SK-N-SH (cell line): ENCODE results near the gene GNAS-AS1. TPM values are rescaled to one million over a fixed set of nuclear protein-coding genes. Genes with fewer than 3 reads are reported as not detected.

ENCODE experiments used
- CTCF ChIA-PET: fragments of 300-600, 350-600 bp; formaldehyde crosslinking; extraction: SDS; loops from one replicate; lab custom pipeline; 2021; lab: Yijun Ruan, JAX
- POLR2A ChIA-PET: fragments of 350-600 bp; sonication (Branson Sonifier 250); formaldehyde crosslinking; extraction: SDS; loops from one replicate; lab custom pipeline; 2020; ENCODE audit warnings: antibody characterized with exemption, inconsistent platforms; lab: Yijun Ruan, JAX
- DNase-seq: peaks from one replicate; pipeline ENCODE4 v3.0.0; 2012
- H2AFZ ChIP-seq: fragments of 200-600 bp; sonication (generic); 2 replicates; pipeline ENCODE4 v1.8.1; 2016; ENCODE audit warnings: antibody characterized with exemption, mild to moderate bottlenecking, low read depth
- H3F3A ChIP-seq: fragments of 200-600 bp; sonication (generic); replicated peaks from 2 replicates; pipeline ENCODE3; 2016; ENCODE audit warnings: antibody characterized with exemption, mild to moderate bottlenecking; ENCODE audit not compliant: insufficient read depth
- H3K27ac ChIP-seq, 2 experiments: fragments of 200-500 bp in 1 of 2; fragments of 200-600 bp in 1 of 2; sonication (Bioruptor generic) in 1 of 2; sonication (generic), shearing (Covaris generic) in 1 of 2; 2 replicates each; pipeline versions ENCODE4 v1.5.1 to v1.6.1; 2014 to 2016; ENCODE audit warnings: low read depth in 2 of 2, inconsistent platforms in 1 of 2, low read length in 1 of 2, mild to moderate bottlenecking in 1 of 2, mixed read lengths in 1 of 2
- H3K27me3 ChIP-seq: fragments of 200-600 bp; sonication (generic), shearing (Covaris generic); 2 replicates; pipeline ENCODE4 v1.6.1; 2016; ENCODE audit warnings: mixed run types; ENCODE audit not compliant: insufficient read depth
- H3K36me3 ChIP-seq, 2 experiments: fragments of 200-500 bp in 1 of 2; fragments of 200-600 bp in 1 of 2; sonication (Bioruptor generic) in 1 of 2; sonication (generic) in 1 of 2; replicated peaks in 1 of 2; 2 replicates each; pipeline versions ENCODE3 to v1.5.1; 2014 to 2016; ENCODE audit warnings: low read length in 1 of 2, mild to moderate bottlenecking in 1 of 2; ENCODE audit not compliant: insufficient read depth in 2 of 2, control insufficient read depth in 1 of 2
- H3K4me1 ChIP-seq, 2 experiments: fragments of 200-500 bp in 1 of 2; fragments of 200-600 bp in 1 of 2; sonication (Bioruptor generic) in 1 of 2; sonication (generic), shearing (Covaris generic) in 1 of 2; 2 replicates each; pipeline versions ENCODE4 v1.5.1 to v1.6.1; 2014 to 2016; ENCODE audit warnings: low read depth in 1 of 2, low read length in 1 of 2, mixed run types in 1 of 2; ENCODE audit not compliant: insufficient read depth in 2 of 2, control insufficient read depth in 1 of 2
- H3K4me2 ChIP-seq: fragments of 200-600 bp; sonication (generic), shearing (Covaris generic); 2 replicates; pipeline ENCODE4 v1.6.1; 2017; ENCODE audit warnings: mixed run types
- H3K4me3 ChIP-seq, 2 experiments: fragments of 200-500 bp in 1 of 2; fragments of 200-600 bp in 1 of 2; sonication (Bioruptor generic) in 1 of 2; sonication (generic), shearing (Covaris generic) in 1 of 2; 2 replicates each; pipeline versions ENCODE4 v1.5.1 to v1.8.1; 2014 to 2016; ENCODE audit warnings: low read depth in 2 of 2, inconsistent platforms in 1 of 2, low read length in 1 of 2, mild to moderate bottlenecking in 1 of 2, mixed read lengths in 1 of 2, moderate library complexity in 1 of 2
- H3K79me2 ChIP-seq: fragments of 200-600 bp; sonication (generic); 2 replicates; pipeline ENCODE4 v1.8.1; 2017; ENCODE audit warnings: mild to moderate bottlenecking; ENCODE audit not compliant: insufficient read depth
- H3K9ac ChIP-seq: fragments of 200-600 bp; sonication (generic); 2 replicates; pipeline ENCODE4 v1.6.1; 2017; ENCODE audit warnings: mixed run types
- H3K9me2 ChIP-seq: fragments of 200-600 bp; sonication (generic); 2 replicates; pipeline ENCODE4 v1.6.1; 2017; ENCODE audit warnings: mixed run types
- H3K9me3 ChIP-seq: fragments of 200-600 bp; sonication (generic); 2 replicates; pipeline ENCODE4 v1.6.1; 2017; ENCODE audit warnings: mixed run types, mild to moderate bottlenecking, moderate library complexity
- H4K20me1 ChIP-seq: fragments of 200-600 bp; sonication (generic); 2 replicates; pipeline ENCODE4 v1.6.1; 2017; ENCODE audit warnings: mild to moderate bottlenecking, mixed run types; ENCODE audit not compliant: insufficient read depth
- FOXJ3 ChIP-seq: sonication (generic); formaldehyde crosslinking; IDR thresholded peaks from 2 replicates; pipeline ENCODE4 v1.5.1; 2020; ENCODE audit warnings: mild to moderate bottlenecking, missing genetic modification reagents
- GATA2 ChIP-seq: sonication (generic); formaldehyde crosslinking; IDR thresholded peaks from 2 replicates; pipeline ENCODE4 v1.5.0; 2020; ENCODE audit warnings: mild to moderate bottlenecking, missing genetic modification reagents
- MXI1 ChIP-seq: IDR thresholded peaks from 2 replicates; pipeline ENCODE4 v1.6.1; 2012; ENCODE audit warnings: mild to moderate bottlenecking, low read depth, low read length, improper control_type of control experiment
- NRF1 ChIP-seq: IDR thresholded peaks from 2 replicates; pipeline ENCODE4 v1.6.1; 2012; ENCODE audit warnings: low read depth, mild to moderate bottlenecking, low read length
- RFX5 ChIP-seq: IDR thresholded peaks from 2 replicates; pipeline ENCODE4 v1.6.1; 2012; ENCODE audit warnings: mild to moderate bottlenecking, improper control_type of control experiment, low read length
- WGBS: methylation state at CpG from one replicate; pipeline ENCODE4 v1.1.6; 2017; ENCODE audit warnings: low lambda C conversion rate; 5-methylcytosine and 5-hydroxymethylcytosine counted together
- polyA plus RNA-seq, 3 experiments: library from polyadenylated mRNA; depleted of rRNA; stranded (reverse); fragments of >200 nt; gene quantifications; 2 replicates each; pipeline ENCODE4 v1.2.3, GENCODE V29; 2012
- TF ChIP-seq, protein P1 (sequence below): fragments of 150-350 bp; IDR thresholded peaks from 2 replicates; pipeline ENCODE4 v1.6.1; 2016; ENCODE audit warnings: mild to moderate bottlenecking, low read depth, low read length
- TF ChIP-seq, protein P2 (sequence below): IDR thresholded peaks from 2 replicates; pipeline ENCODE4 v1.4.0; 2012; ENCODE audit warnings: low read depth
- TF ChIP-seq, protein P3 (sequence below): fragments of 200-600 bp; sonication (generic); IDR thresholded peaks from 2 replicates; pipeline ENCODE4 v1.6.1; 2017; ENCODE audit warnings: antibody characterized with exemption, mild to moderate bottlenecking, moderate library complexity

GNAS-AS1 gene
- polyA plus RNA-seq, 1 of the 3 experiments (the other 2 are of a cell fraction) = 1.5 TPM

DNA sequence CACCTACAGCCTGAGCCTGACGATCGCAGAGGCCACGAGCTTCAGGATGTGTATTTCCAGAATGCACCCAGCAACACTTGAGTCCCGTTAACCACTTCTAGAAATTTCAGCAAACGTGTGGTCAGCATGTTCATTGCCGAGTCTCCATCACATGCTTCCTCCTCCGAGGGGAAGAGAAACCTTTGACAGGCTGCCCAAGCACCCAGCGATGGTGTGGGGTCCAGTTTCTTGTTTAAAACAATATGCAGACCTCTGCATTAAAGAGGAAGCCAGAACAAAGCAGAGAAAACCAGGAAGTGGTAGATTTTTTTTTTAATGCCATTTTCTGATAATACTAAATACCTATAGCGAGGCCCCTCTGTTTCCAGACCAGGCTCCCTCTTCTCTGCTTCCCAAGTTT is 71.9 kb downstream of the GNAS-AS1 start:
- peaks cover 20% of the 10 kb centered on the region; the same call in 1 of the 2 replicates for H3K27me3 ChIP-seq
- H3K4me1 ChIP-seq = no peaks in the 10 kb centered on the region
- WGBS = 29% methylated on average over 9 of the region's 9 CpGs
- TF ChIP-seq, protein P1, sequence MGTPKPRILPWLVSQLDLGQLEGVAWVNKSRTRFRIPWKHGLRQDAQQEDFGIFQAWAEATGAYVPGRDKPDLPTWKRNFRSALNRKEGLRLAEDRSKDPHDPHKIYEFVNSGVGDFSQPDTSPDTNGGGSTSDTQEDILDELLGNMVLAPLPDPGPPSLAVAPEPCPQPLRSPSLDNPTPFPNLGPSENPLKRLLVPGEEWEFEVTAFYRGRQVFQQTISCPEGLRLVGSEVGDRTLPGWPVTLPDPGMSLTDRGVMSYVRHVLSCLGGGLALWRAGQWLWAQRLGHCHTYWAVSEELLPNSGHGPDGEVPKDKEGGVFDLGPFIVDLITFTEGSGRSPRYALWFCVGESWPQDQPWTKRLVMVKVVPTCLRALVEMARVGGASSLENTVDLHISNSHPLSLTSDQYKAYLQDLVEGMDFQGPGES = no peak
- TF ChIP-seq RFX5 (no peak), GATA2 (no peak)
- H3K4me2 ChIP-seq = no peak overlapping the region
- H3K9ac ChIP-seq = no peak overlapping the region
- no peaks in the 10 kb centered on the region for H3F3A ChIP-seq
- ChIA-PET CTCF (interaction anchor here (1.4 kb wide), 1 partner anchor 60 kb away, joined by 4 read pairs; no protein-coding TSS in a partner anchor), POLR2A (no interaction called here)
- H3K9me3 ChIP-seq = no peaks in the 10 kb centered on the region
- H3K27ac ChIP-seq = no peak overlapping the region
- H3K4me3 ChIP-seq = no peak overlapping the region
- no peak for DNase-seq
- no peaks in the 10 kb centered on the region for H4K20me1 ChIP-seq
- H3K79me2 ChIP-seq = no peaks in the 10 kb centered on the region
- H3K36me3 ChIP-seq = no peaks in the 10 kb centered on the region
- H2AFZ ChIP-seq = no peak overlapping the region
- H3K9me2 ChIP-seq = no peaks in the 10 kb centered on the region

DNA sequence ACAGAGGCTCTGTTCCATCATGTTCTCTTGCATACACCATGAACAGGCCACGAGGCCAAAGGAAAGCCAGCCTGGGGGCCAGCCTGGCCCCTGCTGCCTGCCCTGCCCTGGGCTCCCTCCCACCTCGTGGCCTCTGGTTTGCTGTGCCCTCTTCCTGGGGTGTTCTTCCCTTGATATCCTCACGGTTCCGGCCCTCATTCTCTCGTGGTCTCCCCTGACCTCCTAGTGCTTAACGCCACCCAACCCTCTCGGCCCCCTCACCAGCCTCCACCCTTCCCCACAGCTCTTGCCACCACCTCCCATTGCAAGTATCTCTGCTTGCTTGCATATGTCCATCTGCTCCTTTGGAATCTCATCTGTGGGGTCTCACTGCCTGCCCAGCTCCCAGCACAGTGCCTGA is 73.0 kb downstream of the GNAS-AS1 start:
- CTCF ChIA-PET = interaction anchor here (1.4 kb wide), 1 partner anchor 61 kb away, joined by 4 read pairs; no protein-coding TSS in a partner anchor

More for the DNA sequence above, 73.0 kb downstream of the GNAS-AS1 start:
- Histone ChIP-seq H3K9me2 (no peaks in the 10 kb centered on the region), H3F3A (no peaks in the 10 kb centered on the region), H3K27me3 (peaks cover 8% of the 10 kb centered on the region; the same call in 1 of the 2 replicates), H3K79me2 (no peaks in the 10 kb centered on the region), H3K4me2 (no peak overlapping the region), H3K27ac (no peak overlapping the region), H3K36me3 (no peaks in the 10 kb centered on the region), H3K4me3 (no peak overlapping the region), H2AFZ (no peak overlapping the region), H3K9me3 (no peaks in the 10 kb centered on the region), H3K9ac (no peak overlapping the region), H3K4me1 (no peaks in the 10 kb centered on the region; a peak in 1 of 4 replicates), H4K20me1 (no peaks in the 10 kb centered on the region)
- TF ChIP-seq MXI1 (no peak), NRF1 (no peak), FOXJ3 (no peak)
- TF ChIP-seq, protein P2, sequence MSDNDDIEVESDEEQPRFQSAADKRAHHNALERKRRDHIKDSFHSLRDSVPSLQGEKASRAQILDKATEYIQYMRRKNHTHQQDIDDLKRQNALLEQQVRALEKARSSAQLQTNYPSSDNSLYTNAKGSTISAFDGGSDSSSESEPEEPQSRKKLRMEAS = no peak
- TF ChIP-seq, protein P3, sequence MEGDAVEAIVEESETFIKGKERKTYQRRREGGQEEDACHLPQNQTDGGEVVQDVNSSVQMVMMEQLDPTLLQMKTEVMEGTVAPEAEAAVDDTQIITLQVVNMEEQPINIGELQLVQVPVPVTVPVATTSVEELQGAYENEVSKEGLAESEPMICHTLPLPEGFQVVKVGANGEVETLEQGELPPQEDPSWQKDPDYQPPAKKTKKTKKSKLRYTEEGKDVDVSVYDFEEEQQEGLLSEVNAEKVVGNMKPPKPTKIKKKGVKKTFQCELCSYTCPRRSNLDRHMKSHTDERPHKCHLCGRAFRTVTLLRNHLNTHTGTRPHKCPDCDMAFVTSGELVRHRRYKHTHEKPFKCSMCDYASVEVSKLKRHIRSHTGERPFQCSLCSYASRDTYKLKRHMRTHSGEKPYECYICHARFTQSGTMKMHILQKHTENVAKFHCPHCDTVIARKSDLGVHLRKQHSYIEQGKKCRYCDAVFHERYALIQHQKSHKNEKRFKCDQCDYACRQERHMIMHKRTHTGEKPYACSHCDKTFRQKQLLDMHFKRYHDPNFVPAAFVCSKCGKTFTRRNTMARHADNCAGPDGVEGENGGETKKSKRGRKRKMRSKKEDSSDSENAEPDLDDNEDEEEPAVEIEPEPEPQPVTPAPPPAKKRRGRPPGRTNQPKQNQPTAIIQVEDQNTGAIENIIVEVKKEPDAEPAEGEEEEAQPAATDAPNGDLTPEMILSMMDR = no peak
- POLR2A ChIA-PET = no interaction called here
- no peak for DNase-seq
- 10% methylated on average over 7 of the region's 7 CpGs for WGBS
